ENCODE data around the gene KIAA0825.

Gene KIAA0825

DNA sequence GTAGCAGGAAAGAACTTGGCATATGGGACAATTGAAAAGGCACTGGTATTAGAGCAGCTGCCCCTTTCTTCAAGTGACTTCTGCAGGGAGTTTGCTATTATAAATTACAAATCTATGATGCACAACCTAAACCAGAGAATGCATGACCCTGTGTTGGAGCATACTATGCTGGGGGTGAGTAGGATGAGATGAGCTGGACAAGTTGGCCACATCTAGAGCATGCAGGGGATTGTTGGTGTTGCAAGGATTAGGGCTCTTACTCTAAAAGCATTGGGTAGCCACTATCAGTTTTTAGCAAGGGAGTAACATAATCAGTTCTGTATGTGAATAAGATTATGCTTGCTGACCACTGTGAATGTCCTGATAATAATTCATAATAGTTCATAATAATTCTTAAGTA lies 186.7 kb downstream of the KIAA0825 start:
- no peak overlapping the region for H3K4me3 ChIP-seq (replicated peaks in 1 of 2; ENCODE audit: low read depth in 2 of 2, low read length in 2 of 2)
- TF ChIP-seq, protein P1, sequence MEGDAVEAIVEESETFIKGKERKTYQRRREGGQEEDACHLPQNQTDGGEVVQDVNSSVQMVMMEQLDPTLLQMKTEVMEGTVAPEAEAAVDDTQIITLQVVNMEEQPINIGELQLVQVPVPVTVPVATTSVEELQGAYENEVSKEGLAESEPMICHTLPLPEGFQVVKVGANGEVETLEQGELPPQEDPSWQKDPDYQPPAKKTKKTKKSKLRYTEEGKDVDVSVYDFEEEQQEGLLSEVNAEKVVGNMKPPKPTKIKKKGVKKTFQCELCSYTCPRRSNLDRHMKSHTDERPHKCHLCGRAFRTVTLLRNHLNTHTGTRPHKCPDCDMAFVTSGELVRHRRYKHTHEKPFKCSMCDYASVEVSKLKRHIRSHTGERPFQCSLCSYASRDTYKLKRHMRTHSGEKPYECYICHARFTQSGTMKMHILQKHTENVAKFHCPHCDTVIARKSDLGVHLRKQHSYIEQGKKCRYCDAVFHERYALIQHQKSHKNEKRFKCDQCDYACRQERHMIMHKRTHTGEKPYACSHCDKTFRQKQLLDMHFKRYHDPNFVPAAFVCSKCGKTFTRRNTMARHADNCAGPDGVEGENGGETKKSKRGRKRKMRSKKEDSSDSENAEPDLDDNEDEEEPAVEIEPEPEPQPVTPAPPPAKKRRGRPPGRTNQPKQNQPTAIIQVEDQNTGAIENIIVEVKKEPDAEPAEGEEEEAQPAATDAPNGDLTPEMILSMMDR (IDR thresholded peaks at IDR 0.05; ENCODE audit: low read depth, low read length): no peak
- DNase-seq (ENCODE audit: low read depth in 2 of 2): peak in 1 of 2 donors; percentile 16

DNA sequence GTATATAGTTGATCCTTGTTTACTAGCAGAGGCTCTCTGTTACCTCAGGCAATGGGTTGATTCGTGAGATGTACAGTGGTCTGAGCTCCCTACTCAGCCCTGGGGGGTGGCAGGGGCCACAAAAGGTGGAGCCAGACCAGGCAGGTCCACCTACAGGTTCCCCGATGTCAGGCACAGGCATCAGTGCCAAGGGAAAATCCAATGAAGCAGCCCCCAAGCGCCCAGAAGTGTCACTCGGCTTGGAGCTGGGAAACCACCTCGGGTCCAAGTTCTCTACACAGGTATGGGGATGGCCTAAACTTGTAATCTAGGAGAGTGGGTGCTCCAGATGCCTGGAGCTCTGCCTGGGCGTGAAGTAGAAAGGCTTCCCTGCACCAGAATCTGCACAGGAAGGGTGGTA lies 188.8 kb downstream of the KIAA0825 start:
- H3K4me3 ChIP-seq (replicated peaks in 1 of 2; ENCODE audit: low read depth in 2 of 2, low read length in 2 of 2): no peak overlapping the region
- no peak for DNase-seq (ENCODE audit: low read depth in 2 of 2)
- TF ChIP-seq, protein P1 (IDR thresholded peaks at IDR 0.05; ENCODE audit: low read depth, low read length): no peak

DNA sequence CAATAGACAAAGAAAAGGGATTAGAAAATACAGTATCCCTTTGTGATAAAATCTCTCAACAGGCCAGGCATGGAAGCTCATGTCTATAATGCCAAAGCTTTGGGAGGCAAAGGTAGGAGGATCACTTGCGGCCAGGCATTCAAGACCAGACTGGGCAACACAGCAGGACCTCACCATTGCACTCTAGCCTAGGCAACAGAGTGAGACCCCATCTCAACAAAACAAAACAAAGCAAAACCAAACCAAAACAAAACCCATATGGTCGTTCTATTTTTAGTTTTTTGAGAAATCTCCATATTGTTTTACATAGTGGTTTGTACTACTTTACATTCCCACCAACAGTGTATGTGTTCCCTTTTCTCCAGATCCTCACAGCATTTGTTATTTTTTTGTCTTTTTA lies 193.0 kb downstream of the KIAA0825 start:
- no peak for DNase-seq (ENCODE audit: low read depth in 2 of 2)
- TF ChIP-seq, protein P1 (IDR thresholded peaks at IDR 0.05; ENCODE audit: low read depth, low read length): no peak
- no peak overlapping the region for H3K4me3 ChIP-seq (replicated peaks in 1 of 2; ENCODE audit: low read depth in 2 of 2, low read length in 2 of 2)

DNA sequence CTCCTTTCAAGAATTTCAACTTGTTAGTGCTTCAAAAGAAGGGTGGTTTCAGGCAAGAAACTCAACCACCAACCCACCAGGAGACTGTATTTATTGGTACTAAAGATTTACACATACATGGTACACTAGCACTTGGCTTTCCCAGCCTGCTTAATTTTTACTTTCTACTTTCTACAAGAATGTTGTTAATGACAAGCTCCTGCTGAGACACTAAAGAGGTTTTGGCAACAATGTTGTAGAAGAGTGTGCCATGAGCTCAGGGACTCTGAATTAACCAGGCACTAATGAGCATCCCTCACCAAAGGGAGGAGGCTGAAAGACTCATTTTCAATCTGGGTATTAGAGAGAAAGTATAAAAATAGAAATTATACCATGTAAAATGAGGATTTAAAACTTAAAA lies 195.0 kb downstream of the KIAA0825 start:
- H3K4me3 ChIP-seq (replicated peaks in 1 of 2; ENCODE audit: low read depth in 2 of 2, low read length in 2 of 2): no peak overlapping the region
- TF ChIP-seq, protein P1 (IDR thresholded peaks at IDR 0.05; ENCODE audit: low read depth, low read length): no peak
- no peak for DNase-seq (ENCODE audit: low read depth in 2 of 2)

DNA sequence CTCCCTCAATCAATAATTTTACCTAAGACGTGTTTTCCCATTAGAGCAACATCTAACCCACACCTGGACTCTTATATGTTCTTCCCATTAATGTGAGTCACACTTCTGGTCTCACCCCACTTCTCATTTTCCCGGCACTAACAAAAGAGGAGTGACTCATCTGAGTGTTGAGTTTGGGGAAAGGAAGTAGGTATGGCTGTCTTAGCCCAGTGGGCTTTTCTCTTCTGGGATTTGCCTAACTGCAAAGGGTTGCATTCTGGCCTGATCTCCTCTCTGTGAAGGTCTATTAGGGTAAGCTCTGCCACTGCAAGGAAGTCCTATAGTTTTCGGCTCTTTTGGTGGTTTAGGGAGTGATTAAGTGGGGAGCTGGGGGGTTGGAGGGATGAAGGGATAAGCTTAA lies 195.6 kb downstream of the KIAA0825 start:
- no peak overlapping the region for H3K4me3 ChIP-seq (replicated peaks in 1 of 2; ENCODE audit: low read depth in 2 of 2, low read length in 2 of 2)
- DNase-seq (ENCODE audit: low read depth in 2 of 2): peak; percentile 58 to 86
- TF ChIP-seq, protein P1 (IDR thresholded peaks at IDR 0.05; ENCODE audit: low read depth, low read length): no peak

DNA sequence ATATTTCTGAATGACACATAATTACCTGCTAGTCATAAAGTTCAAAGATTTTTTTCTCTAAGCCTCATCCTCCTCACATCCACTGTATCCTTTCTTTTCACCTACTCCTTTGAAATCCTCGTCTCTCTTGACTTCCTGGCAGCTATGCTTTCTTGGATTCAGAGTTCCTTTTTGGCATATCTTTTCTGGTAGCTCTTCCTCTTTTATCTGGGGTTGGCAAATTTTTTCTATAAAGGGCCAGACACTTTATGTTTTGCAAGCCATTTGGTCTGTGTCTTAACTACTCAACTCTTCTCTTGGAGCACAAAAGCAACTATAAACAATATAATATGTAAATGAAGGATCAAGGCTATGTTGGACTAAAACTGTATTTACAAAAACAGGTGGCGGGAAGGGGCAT lies 197.5 kb downstream of the KIAA0825 start:
- no peak for DNase-seq (ENCODE audit: low read depth in 2 of 2)
- TF ChIP-seq, protein P1 (IDR thresholded peaks at IDR 0.05; ENCODE audit: low read depth, low read length): no peak
- H3K4me3 ChIP-seq (replicated peaks in 1 of 2; ENCODE audit: low read depth in 2 of 2, low read length in 2 of 2): no peak overlapping the region

DNA sequence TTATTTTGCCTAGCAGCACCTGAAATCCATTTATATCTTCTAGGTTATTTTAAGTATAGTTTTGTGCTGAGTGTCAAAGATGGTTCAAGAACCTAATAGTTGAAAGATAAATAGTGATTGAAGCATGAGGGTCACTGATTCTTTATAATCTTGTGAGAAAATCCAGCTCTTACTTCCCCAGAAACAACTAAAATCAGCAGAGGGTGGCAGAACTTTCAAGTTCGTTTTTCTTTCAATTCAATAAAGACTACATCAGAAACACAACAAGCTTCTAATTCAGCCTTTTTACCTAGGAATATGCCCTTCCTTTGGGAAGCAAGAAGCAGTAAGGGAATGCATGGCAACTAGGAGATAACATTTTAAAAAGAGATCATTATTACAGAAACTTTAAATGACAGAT lies 202.6 kb downstream of the KIAA0825 start:
- H3K4me3 ChIP-seq (replicated peaks in 1 of 2; ENCODE audit: low read depth in 2 of 2, low read length in 2 of 2): no peak overlapping the region
- DNase-seq (ENCODE audit: low read depth in 2 of 2): no peak
- TF ChIP-seq, protein P1 (IDR thresholded peaks at IDR 0.05; ENCODE audit: low read depth, low read length): no peak

Data from cardiac fibroblast (primary cell).